Neuronal stem cell (in vitro differentiated cells): ENCODE data around the gene PCDHGA6.

Experiments
- DNase-seq: peaks from one replicate; pipeline ENCODE4 v3.0.0-alpha.2; 2013; ENCODE audit warnings: low spot score
- H2AFZ ChIP-seq: one replicate; pipeline ENCODE4 v1.6.1; 2013; ENCODE audit warnings: mild to moderate bottlenecking, low read length, inconsistent platforms
- H2AK5ac ChIP-seq: 2 replicates; pipeline ENCODE4 v1.6.1; 2013; ENCODE audit warnings: low read depth, mild to moderate bottlenecking, inconsistent platforms, low read length, moderate library complexity, mixed read lengths
- H2BK120ac ChIP-seq: 2 replicates; pipeline ENCODE4 v1.6.1; 2013; ENCODE audit warnings: low read depth, mild to moderate bottlenecking, inconsistent platforms, low read length, moderate library complexity, mixed read lengths
- H2BK12ac ChIP-seq: one replicate; pipeline ENCODE4 v1.6.1; 2013; ENCODE audit warnings: low read length, inconsistent platforms
- H2BK15ac ChIP-seq: 2 replicates; pipeline ENCODE4 v1.6.1; 2013; ENCODE audit warnings: mild to moderate bottlenecking, low read length, inconsistent platforms, mixed read lengths
- H2BK5ac ChIP-seq: one replicate; pipeline ENCODE4 v1.6.1; 2013; ENCODE audit warnings: inconsistent platforms, mild to moderate bottlenecking, low read length, moderate library complexity
- H3K14ac ChIP-seq: one replicate; pipeline ENCODE4 v1.6.1; 2013; ENCODE audit warnings: low read length, inconsistent platforms
- H3K18ac ChIP-seq: 2 replicates; pipeline ENCODE4 v1.6.1; 2013; ENCODE audit warnings: low read length, inconsistent platforms
- H3K23ac ChIP-seq: 2 replicates; pipeline ENCODE4 v1.6.1; 2013; ENCODE audit warnings: low read depth, mild to moderate bottlenecking, mixed read lengths, low read length, inconsistent platforms; ENCODE audit not compliant: poor library complexity
- H3K27ac ChIP-seq: replicated peaks from 3 replicates; pipeline ENCODE4 v1.5.1; 2013; ENCODE audit warnings: low read length, inconsistent platforms
- H3K27me3 ChIP-seq, 3 experiments: 2 replicates each; pipeline ENCODE4 v1.6.1; 2013; ENCODE audit warnings: low read length in 3 of 3, mild to moderate bottlenecking in 2 of 3, inconsistent platforms in 1 of 3, low read depth in 1 of 3, mixed read lengths in 1 of 3, moderate library complexity in 1 of 3; ENCODE audit not compliant: control insufficient read depth in 3 of 3, insufficient read depth in 3 of 3
- H3K36me3 ChIP-seq, 2 donors: replicated peaks in 1 of 2; 2 replicates each; pipeline ENCODE4 v1.6.1; 2013; ENCODE audit warnings: low read length in 2 of 2; ENCODE audit not compliant: control insufficient read depth in 2 of 2, insufficient read depth in 2 of 2
- H3K4ac ChIP-seq: 2 replicates; pipeline ENCODE4 v1.6.1; 2013; ENCODE audit warnings: inconsistent platforms, mild to moderate bottlenecking, low read length, moderate library complexity
- H3K4me1 ChIP-seq, 2 donors: 1 replicate in 1 of 2; 2 replicates in 1 of 2; pipeline ENCODE4 v1.6.1; 2013; ENCODE audit warnings: low read length in 2 of 2, low read depth in 1 of 2; ENCODE audit not compliant: control insufficient read depth in 2 of 2, insufficient read depth in 1 of 2
- H3K4me2 ChIP-seq: one replicate; pipeline ENCODE4 v1.6.1; 2013; ENCODE audit warnings: mild to moderate bottlenecking, low read length, inconsistent platforms; ENCODE audit not compliant: insufficient read depth, poor library complexity, severe bottlenecking
- H3K4me3 ChIP-seq, 2 donors: 2 replicates each; pipeline ENCODE4 v1.5.1; 2013; ENCODE audit warnings: low read length in 2 of 2, mild to moderate bottlenecking in 2 of 2, inconsistent platforms in 1 of 2, moderate library complexity in 1 of 2
- H3K79me1 ChIP-seq: one replicate; pipeline ENCODE4 v1.6.1; 2013; ENCODE audit warnings: low read depth, mild to moderate bottlenecking, inconsistent platforms, low read length, moderate library complexity
- H3K9ac ChIP-seq: one replicate; pipeline ENCODE4 v1.6.1; 2013; ENCODE audit warnings: mild to moderate bottlenecking, low read depth, low read length, inconsistent platforms; ENCODE audit not compliant: poor library complexity
- H3K9me3 ChIP-seq, 2 donors: replicated peaks in 1 of 2; 2 replicates each; pipeline versions ENCODE3 to v1.6.1; 2013; ENCODE audit warnings: low read length in 2 of 2, mild to moderate bottlenecking in 2 of 2, inconsistent platforms in 1 of 2, low read depth in 1 of 2, mixed read lengths in 1 of 2, moderate library complexity in 1 of 2; ENCODE audit not compliant: control insufficient read depth in 2 of 2, insufficient read depth in 1 of 2
- H4K8ac ChIP-seq: one replicate; pipeline ENCODE4 v1.6.1; 2013; ENCODE audit warnings: low read depth, mild to moderate bottlenecking, inconsistent platforms, low read length, moderate library complexity
- H4K91ac ChIP-seq: one replicate; pipeline ENCODE4 v1.6.1; 2013; ENCODE audit warnings: low read length, low read depth, mild to moderate bottlenecking, inconsistent platforms; ENCODE audit not compliant: poor library complexity
- WGBS, 2 donors: extraction: QIAGEN DNeasy Blood & Tissue Kit; methylation state at CpG; one replicate each; pipeline ENCODE4 v1.1.7; 2013; ENCODE audit warnings: missing lambda C conversion rate in 2 of 2, mixed read lengths in 1 of 2; ENCODE audit not compliant: insufficient read length in 2 of 2, insufficient replicate concordance in 1 of 2; ENCODE audit errors: extremely low coverage in 2 of 2; 5-methylcytosine and 5-hydroxymethylcytosine counted together

PCDHGA6 gene

GRCh38 chr5:141409598-141410306 lies 36.1 kb downstream of the PCDHGA6 start:
- no peak overlapping the region for H3K4me2 ChIP-seq
- H4K8ac ChIP-seq: no peak overlapping the region
- H3K36me3 ChIP-seq: peaks cover 17 to 35% of the 10 kb centered on the region in 2 donors
- no peak overlapping the region for H2BK120ac ChIP-seq
- H3K4ac ChIP-seq: no peak overlapping the region
- no peaks in the 10 kb centered on the region for H3K4me1 ChIP-seq
- H3K9ac ChIP-seq: no peak overlapping the region
- H2BK5ac ChIP-seq: no peak overlapping the region
- H3K9me3 ChIP-seq: peaks cover 51 to 93% of the 10 kb centered on the region in 2 donors
- DNase-seq: no peak
- H2AK5ac ChIP-seq: no peak overlapping the region
- H3K23ac ChIP-seq: no peak overlapping the region
- H2BK12ac ChIP-seq: no peak overlapping the region
- no peak overlapping the region for H4K91ac ChIP-seq
- H3K27me3 ChIP-seq: no peaks in the 10 kb centered on the region
- H3K18ac ChIP-seq: no peak overlapping the region
- H3K4me3 ChIP-seq: no peak overlapping the region
- H2BK15ac ChIP-seq: no peak overlapping the region
- no CpG with 5 or more reads among the region's 64 CpGs for WGBS, 2 donors
- no peaks in the 10 kb centered on the region for H3K79me1 ChIP-seq
- H2AFZ ChIP-seq: no peak overlapping the region
- no peak overlapping the region for H3K27ac ChIP-seq
- no peak overlapping the region for H3K14ac ChIP-seq

- WGBS, 2 donors: no CpG with 5 or more reads among the region's 3 CpGs
- no peak overlapping the region for H3K14ac ChIP-seq
- H3K4ac ChIP-seq: no peak overlapping the region
- H3K4me2 ChIP-seq: no peak overlapping the region
- H3K27ac ChIP-seq: no peak overlapping the region
- no peaks in the 10 kb centered on the region for H3K79me1 ChIP-seq
- H3K27me3 ChIP-seq: no peaks in the 10 kb centered on the region
- no peak overlapping the region for H3K23ac ChIP-seq
- no peak overlapping the region for H2AFZ ChIP-seq
- no peak overlapping the region for H3K9ac ChIP-seq
- no peak overlapping the region for H3K4me3 ChIP-seq
- no peak overlapping the region for H4K91ac ChIP-seq
- H2BK15ac ChIP-seq: no peak overlapping the region
- H4K8ac ChIP-seq: no peak overlapping the region
- H3K36me3 ChIP-seq: peaks cover 18 to 44% of the 10 kb centered on the region in 2 donors
- peaks cover 49 to 93% of the 10 kb centered on the region in 2 donors for H3K9me3 ChIP-seq
- H2BK12ac ChIP-seq: no peak overlapping the region
- no peak overlapping the region for H2BK5ac ChIP-seq
- H2AK5ac ChIP-seq: no peak overlapping the region
- H3K18ac ChIP-seq: no peak overlapping the region
- no peak for DNase-seq
- H2BK120ac ChIP-seq: no peak overlapping the region
- H3K4me1 ChIP-seq: no peaks in the 10 kb centered on the region
Observed at GRCh38 chr5:141411575-141411974, 37.9 kb downstream of the PCDHGA6 start.

- Histone ChIP-seq H3K4me2 (no peak within 1 kb of the TSS), H2AK5ac (no peak within 1 kb of the TSS), H3K79me1 (no peaks in the 10 kb centered on the region), H2BK120ac (no peak within 1 kb of the TSS), H3K9ac (no peak within 1 kb of the TSS), H3K36me3 (peaks cover 18 to 51% of the 10 kb centered on the region in 2 donors), H2BK5ac (no peak within 1 kb of the TSS), H3K4me1 (no peaks in the 10 kb centered on the region), H2AFZ (peak within 1 kb of the TSS; percentile 75), H4K91ac (no peak within 1 kb of the TSS), H3K4ac (no peak within 1 kb of the TSS), H3K18ac (no peak within 1 kb of the TSS), H3K9me3 (peaks cover 49 to 96% of the 10 kb centered on the region in 2 donors), H3K27ac (no peak within 1 kb of the TSS), H3K14ac (no peak within 1 kb of the TSS), H3K23ac (no peak within 1 kb of the TSS), H2BK12ac (no peak within 1 kb of the TSS), H3K4me3 (peak within 1 kb of the TSS; percentile 49 to 70), H4K8ac (no peak within 1 kb of the TSS), H2BK15ac (no peak within 1 kb of the TSS), H3K27me3 (no peaks in the 10 kb centered on the region)
- peak; percentile 18 for DNase-seq
- WGBS, 2 donors: no CpG with 5 or more reads among the region's 31 CpGs
Observed at GRCh38 chr5:141412854-141413539, 39.3 kb downstream of the PCDHGA6 start, which contains the start of gene PCDHGA10. Gene PCDHGA10 (plus strand): TSS chr5:141412987. CDS start chr5:141413176, 189 bp downstream.

- H2BK5ac ChIP-seq: no peak overlapping the region
- H3K27ac ChIP-seq: no peak overlapping the region
- H3K4me2 ChIP-seq: no peak overlapping the region
- no peak overlapping the region for H3K4ac ChIP-seq
- H3K14ac ChIP-seq: no peak overlapping the region
- no peak overlapping the region for H2BK12ac ChIP-seq
- no CpG with 5 or more reads among the region's 25 CpGs for WGBS, 2 donors
- no peak overlapping the region for H2AK5ac ChIP-seq
- no peaks in the 10 kb centered on the region for H3K79me1 ChIP-seq
- H3K36me3 ChIP-seq: peaks cover 21 to 53% of the 10 kb centered on the region in 2 donors
- no peak overlapping the region for H2BK15ac ChIP-seq
- no peak overlapping the region for H3K23ac ChIP-seq
- no peak overlapping the region for H3K9ac ChIP-seq
- no peak overlapping the region for H4K91ac ChIP-seq
- no peak for DNase-seq
- H2BK120ac ChIP-seq: no peak overlapping the region
- no peaks in the 10 kb centered on the region for H3K4me1 ChIP-seq
- H2AFZ ChIP-seq: peak overlapping the region; percentile 75
- H4K8ac ChIP-seq: no peak overlapping the region
- no peaks in the 10 kb centered on the region for H3K27me3 ChIP-seq
- no peak overlapping the region for H3K18ac ChIP-seq
- H3K9me3 ChIP-seq: peaks cover 54 to 96% of the 10 kb centered on the region in 2 donors
- peak overlapping the region; percentile 49 to 70 for H3K4me3 ChIP-seq
Observed at GRCh38 chr5:141413540-141414069, 39.9 kb downstream of the PCDHGA6 start.
